Natural killer cell (primary cell): Measurements from ENCODE around the gene LYPD4. TPM values are rescaled to one million over a fixed set of nuclear protein-coding genes. Genes with fewer than 3 reads are reported as not detected.
"Not testable (repeated sequence)": the region's sequence is repeated elsewhere in the genome, so short reads cannot be mapped to it uniquely, and the experiment has no call there.

Source experiments
- ATAC-seq, 3 donors: fragments of 150-1000 bp in 2 of 3; fragments of 200-7000 bp in 1 of 3; cut with Tn5 transposase; 1 replicate in 1 of 3; 2 replicates in 2 of 3; pipeline ENCODE4 v1.10.0; 2021; ENCODE audit warnings: mild to moderate bottlenecking in 2 of 3, moderate library complexity in 2 of 3
- DNase-seq, 2 donors: peaks; one replicate each; pipeline versions ENCODE4 v3.0.0 to v3.0.0-alpha.2; 2013 to 2021; ENCODE audit warnings: mixed read lengths in 1 of 2
- H3K27ac ChIP-seq: one replicate; pipeline ENCODE4 v1.5.1; 2013; ENCODE audit warnings: mild to moderate bottlenecking, low read length
- H3K27me3 ChIP-seq: one replicate; pipeline ENCODE4 v1.6.1; 2013; ENCODE audit warnings: low read length; ENCODE audit not compliant: control insufficient read depth, insufficient read depth
- H3K36me3 ChIP-seq: one replicate; pipeline ENCODE4 v1.6.1; 2013; ENCODE audit warnings: low read length; ENCODE audit not compliant: control insufficient read depth, insufficient read depth
- H3K4me1 ChIP-seq: one replicate; pipeline ENCODE4 v1.6.1; 2013; ENCODE audit warnings: low read length; ENCODE audit not compliant: control insufficient read depth, insufficient read depth
- H3K4me3 ChIP-seq: one replicate; pipeline ENCODE4 v1.5.1; 2013; ENCODE audit warnings: low read length
- H3K9me3 ChIP-seq: one replicate; pipeline ENCODE4 v1.6.1; 2013; ENCODE audit warnings: low read length; ENCODE audit not compliant: control insufficient read depth, insufficient read depth
- H3K27ac Mint-ChIP-seq, 2 donors: one replicate each; pipeline ENCODE4 v1.8.0; 2022; ENCODE audit warnings: mild to moderate bottlenecking in 2 of 2, mixed read lengths in 2 of 2, moderate library complexity in 1 of 2
- H3K27me3 Mint-ChIP-seq, 2 donors: one replicate each; pipeline ENCODE4 v1.8.0; 2022; ENCODE audit warnings: low read depth in 2 of 2, mixed read lengths in 2 of 2
- H3K36me3 Mint-ChIP-seq: one replicate; pipeline ENCODE4 v1.8.0; 2022; ENCODE audit warnings: mixed read lengths
- H3K4me1 Mint-ChIP-seq, 2 donors: one replicate each; pipeline ENCODE4 v1.8.0; 2022; ENCODE audit warnings: mixed read lengths in 2 of 2
- H3K4me3 Mint-ChIP-seq: one replicate; pipeline ENCODE4 v1.8.0; 2022; ENCODE audit warnings: mild to moderate bottlenecking, moderate library complexity, mixed read lengths
- H3K9me3 Mint-ChIP-seq, 2 donors: one replicate each; pipeline ENCODE4 v1.8.0; 2022; ENCODE audit warnings: mixed read lengths in 2 of 2
- CTCF ChIP-seq: fragments of 200-600 bp; IDR thresholded peaks from one replicate; pipeline ENCODE4 v1.8.0; 2022; ENCODE audit warnings: antibody characterized with exemption
- WGBS: methylation state at CpG from one replicate; pipeline ENCODE4 v1.1.7; 2013; ENCODE audit warnings: missing lambda C conversion rate; ENCODE audit not compliant: insufficient coverage; 5-methylcytosine and 5-hydroxymethylcytosine counted together
- intact Hi-C: fragments of 100-400 bp; cut with micrococcal nuclease; formaldehyde crosslinking; loops from one replicate; pipeline ENCODE4 v1.14.2; 2022
- total RNA-seq, 4 donors: library from RNA; stranded (reverse); fragments of 120-200 nt in 1 of 4; gene quantifications; one replicate each; pipeline versions ENCODE4 v1.2.3 to v1.2.4, GENCODE V29; 2013 to 2022

LYPD4 gene
- total RNA-seq, 3 donors from 2014 or later (not counting 1 experiment from before 2014, with no cell fraction given) = not detected

- Histone ChIP-seq H3K4me1 (peaks cover 11% of the 10 kb centered on the region), H3K36me3 (no peaks in the 10 kb centered on the region), H3K4me3 (no peak overlapping the region), H3K27ac (no peak overlapping the region), H3K27me3 (peaks cover 2% of the 10 kb centered on the region), H3K9me3 (no peaks in the 10 kb centered on the region)
- peak; percentile 83 for TF ChIP-seq CTCF
- no peaks in the 10 kb centered on the region for H3K9me3 Mint-ChIP-seq
- peaks cover 22 to 25% of the 10 kb centered on the region in 2 donors for H3K27me3 Mint-ChIP-seq
- peak; percentile 41 to 81 for DNase-seq
- intact Hi-C loops = no loop called here
- H3K36me3 Mint-ChIP-seq = no peaks in the 10 kb centered on the region
- peaks cover 0 to 9% of the 10 kb centered on the region in 2 donors for H3K4me1 Mint-ChIP-seq
- H3K4me3 Mint-ChIP-seq = no peak overlapping the region
- ATAC-seq = peak; percentile 91 to 97 (median 97)
- H3K27ac Mint-ChIP-seq = no peak overlapping the region
- 56% methylated on average over 3 of the region's 5 CpGs for WGBS
These were observed 49.4 kb downstream of the LYPD4 start for GRCh38 chr19:41795031-41795461.

DNA sequence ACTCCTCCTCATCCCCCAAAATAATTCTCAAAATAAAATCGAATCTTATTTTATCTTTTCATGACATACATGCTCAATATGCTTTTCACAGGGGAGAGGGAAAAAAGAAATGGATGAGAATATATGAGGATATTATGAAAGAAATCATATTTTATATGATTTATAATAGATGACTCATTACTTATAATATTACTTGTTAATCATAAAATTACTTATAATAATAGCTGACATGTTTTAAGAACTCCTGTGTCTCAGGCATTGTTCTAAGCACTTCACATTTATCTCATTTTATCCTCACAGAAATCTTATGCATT is 51.1 kb downstream of the LYPD4 start:
- no peak overlapping the region for H3K4me3 ChIP-seq
- WGBS = no CpG with 5 or more reads among the region's 1 CpG
- peak; percentile 35 for TF ChIP-seq CTCF
- peaks cover 0 to 9% of the 10 kb centered on the region in 2 donors for H3K4me1 Mint-ChIP-seq
- H3K36me3 ChIP-seq = no peaks in the 10 kb centered on the region
- DNase-seq (no peak), ATAC-seq (no peak)
- no peaks in the 10 kb centered on the region for H3K9me3 Mint-ChIP-seq
- no peak overlapping the region for H3K4me3 Mint-ChIP-seq
- no peaks in the 10 kb centered on the region for H3K36me3 Mint-ChIP-seq
- intact Hi-C loops = loop anchor here (5.0 kb wide), 1 partner anchor 159 kb away; no protein-coding TSS in a partner anchor
- H3K27me3 ChIP-seq = peaks cover 2% of the 10 kb centered on the region
- peaks cover 11% of the 10 kb centered on the region for H3K4me1 ChIP-seq
- H3K27ac ChIP-seq = no peak overlapping the region
- H3K9me3 ChIP-seq = no peaks in the 10 kb centered on the region
- H3K27ac Mint-ChIP-seq = no peak overlapping the region
- peaks cover 25 to 37% of the 10 kb centered on the region in 2 donors for H3K27me3 Mint-ChIP-seq

DNA sequence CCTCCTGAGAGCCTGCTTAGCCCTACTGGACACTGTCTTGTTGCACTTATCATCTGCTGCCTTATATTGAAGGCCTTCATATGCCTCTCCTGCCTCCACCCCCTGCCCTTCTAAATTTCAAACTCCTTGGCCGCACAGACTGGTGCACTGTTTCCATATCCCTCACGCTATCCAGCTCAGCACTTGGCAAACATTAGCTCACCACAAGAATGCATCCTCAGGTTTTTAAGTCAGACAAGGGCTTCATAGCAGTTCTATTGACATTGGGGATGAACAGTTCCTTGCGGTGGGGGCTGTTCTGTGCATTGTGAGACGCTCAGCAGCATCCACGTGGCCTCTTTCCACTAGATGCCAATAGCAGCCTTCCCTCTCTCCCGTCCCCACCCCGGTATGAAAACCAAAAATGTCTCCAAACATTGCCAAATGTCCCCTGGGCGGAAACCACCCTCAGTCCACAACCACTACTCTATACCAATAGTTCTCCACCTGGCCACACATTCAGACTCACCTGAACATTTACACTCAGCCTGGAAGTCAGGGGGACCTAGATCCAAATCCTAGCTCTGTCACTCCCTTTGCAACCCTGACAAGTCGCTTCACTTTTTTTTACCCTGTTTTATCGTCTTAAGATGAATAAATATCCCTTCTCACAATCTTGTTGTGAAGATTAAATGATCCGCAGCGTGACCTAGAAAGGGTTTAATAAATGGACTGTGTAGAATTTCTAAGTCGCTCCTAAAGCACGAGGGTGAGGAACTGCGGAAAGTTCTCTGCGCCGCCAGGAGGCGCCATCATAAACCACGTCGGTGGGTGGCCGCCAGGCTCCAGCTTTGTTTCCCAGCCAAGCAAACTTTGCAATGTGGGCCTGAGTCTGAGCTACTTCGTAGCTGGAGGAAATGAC is 51.7 kb downstream of the LYPD4 start:
- Mint-ChIP-seq H3K9me3 (no peaks in the 10 kb centered on the region), H3K4me1 (peaks cover 0 to 9% of the 10 kb centered on the region in 2 donors), H3K4me3 (no peak overlapping the region), H3K27ac (no peak overlapping the region), H3K27me3 (peaks cover 25 to 37% of the 10 kb centered on the region in 2 donors), H3K36me3 (no peaks in the 10 kb centered on the region)
- peak; percentile 75 for TF ChIP-seq CTCF
- WGBS = 37% methylated on average over 20 of the region's 22 CpGs
- no peaks in the 10 kb centered on the region for H3K9me3 ChIP-seq
- DNase-seq (peak; percentile 41 to 75), ATAC-seq (peak in 1 of 3 donors; percentile 58)
- peaks cover 11% of the 10 kb centered on the region for H3K4me1 ChIP-seq
- intact Hi-C loops = loop anchor here (5.0 kb wide), 1 partner anchor 160 kb away; no protein-coding TSS in a partner anchor
- H3K27me3 ChIP-seq = peaks cover 2% of the 10 kb centered on the region
- H3K27ac ChIP-seq = no peak overlapping the region
- no peak overlapping the region for H3K4me3 ChIP-seq
- no peaks in the 10 kb centered on the region for H3K36me3 ChIP-seq

GRCh38 chr19:41789053-41789452 is 55.4 kb downstream of the LYPD4 start:
- H3K27me3 ChIP-seq, ATAC-seq, H3K36me3 ChIP-seq, H3K4me3 Mint-ChIP-seq, intact Hi-C loops, H3K27ac ChIP-seq, H3K9me3 ChIP-seq, DNase-seq, H3K4me3 ChIP-seq, H3K27ac Mint-ChIP-seq, H3K9me3 Mint-ChIP-seq, H3K36me3 Mint-ChIP-seq: not testable (repeated sequence)
- peaks cover 15 to 18% of the 10 kb centered on the region in 2 donors for H3K4me1 Mint-ChIP-seq
- peaks cover 26 to 32% of the 10 kb centered on the region in 2 donors for H3K27me3 Mint-ChIP-seq
- 98% methylated on average over 3 of the region's 5 CpGs for WGBS
- peaks cover 12% of the 10 kb centered on the region for H3K4me1 ChIP-seq

DNA sequence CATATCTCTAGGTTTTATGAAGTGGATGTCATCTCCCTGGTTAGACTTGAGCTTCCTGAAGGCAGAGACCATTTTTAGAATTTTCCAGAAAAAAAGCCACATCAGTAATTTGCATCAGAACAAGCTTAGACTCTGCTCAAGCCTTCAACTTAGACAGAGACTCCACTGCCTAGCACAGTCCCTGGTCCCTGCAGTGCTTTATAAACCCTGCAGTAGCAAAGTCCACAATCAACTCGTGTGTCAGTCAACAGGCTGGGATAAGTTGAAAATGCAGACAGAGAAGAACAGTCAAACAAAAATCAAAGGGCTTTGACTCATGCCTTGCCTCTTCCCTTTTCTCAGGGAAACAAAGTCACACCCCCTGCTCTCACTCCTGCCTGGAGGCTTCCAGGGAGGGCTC is 56.0 kb downstream of the LYPD4 start:
- H3K9me3 Mint-ChIP-seq, H3K36me3 ChIP-seq, ATAC-seq, H3K4me3 Mint-ChIP-seq, H3K27ac ChIP-seq, H3K4me3 ChIP-seq, H3K36me3 Mint-ChIP-seq, intact Hi-C loops, H3K27ac Mint-ChIP-seq, H3K9me3 ChIP-seq, DNase-seq, H3K27me3 ChIP-seq: not testable (repeated sequence)
- peaks cover 26 to 32% of the 10 kb centered on the region in 2 donors for H3K27me3 Mint-ChIP-seq
- H3K4me1 Mint-ChIP-seq = peaks cover 15 to 18% of the 10 kb centered on the region in 2 donors
- H3K4me1 ChIP-seq = peaks cover 12% of the 10 kb centered on the region
- no CpG with 5 or more reads among the region's 1 CpG for WGBS
